Measurements from ENCODE around the gene ZNF182.
A peak's percentile ranks its signal among the peaks of the same experiment; 100 is the strongest.
"Not testable (repeated sequence)": the region's sequence is repeated elsewhere in the genome, so short reads cannot be mapped to it uniquely, and the experiment has no call there.

ZNF182 gene

GRCh38 chrX:48030237-48030636, 26.4 kb upstream of the ZNF182 start:
- Mint-ChIP-seq H3K4me1 (peaks cover 16% of the 10 kb centered on the region), H3K4me3 (no peak overlapping the region), H3K27ac (peak overlapping the region in 1 of 3 experiments; percentile 41), H3K27me3 (ENCODE audit: low read depth) (no peaks in the 10 kb centered on the region), H3K9me3 (peaks cover 20% of the 10 kb centered on the region), H3K36me3 (ENCODE audit: low read depth) (no peaks in the 10 kb centered on the region)
- no peak for TF ChIP-seq CTCF (IDR thresholded peaks at IDR 0.05; ENCODE audit: unreplicated experiment in 3 of 3)

DNA sequence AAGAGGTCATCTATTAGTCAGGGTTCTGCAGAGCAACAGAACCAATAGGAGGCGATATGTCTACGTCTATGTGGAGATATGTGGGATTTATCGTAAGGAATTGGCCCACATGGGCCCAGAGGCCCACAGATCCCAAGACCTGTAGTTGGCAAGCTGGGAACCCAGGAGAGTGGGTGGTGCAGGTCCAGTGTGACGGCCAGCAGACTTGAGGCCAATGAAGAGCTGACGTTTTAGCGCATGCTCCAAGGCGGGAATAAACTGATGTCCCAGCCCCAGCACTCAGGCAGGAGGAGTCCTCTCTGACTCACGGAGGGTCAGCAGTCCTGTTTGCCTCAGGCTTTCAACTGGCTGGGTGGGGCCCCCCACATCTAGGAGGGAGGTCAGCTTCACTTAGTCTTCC, 24.3 kb upstream of the ZNF182 start:
- H3K4me1 Mint-ChIP-seq: peaks cover 16% of the 10 kb centered on the region
- no peak overlapping the region for H3K27ac Mint-ChIP-seq
- H3K27me3 Mint-ChIP-seq (ENCODE audit: low read depth): no peaks in the 10 kb centered on the region
- no peak overlapping the region for H3K4me3 Mint-ChIP-seq
- peaks cover 15% of the 10 kb centered on the region for H3K9me3 Mint-ChIP-seq
- TF ChIP-seq CTCF (IDR thresholded peaks at IDR 0.05; ENCODE audit: unreplicated experiment in 3 of 3): no peak
- no peaks in the 10 kb centered on the region for H3K36me3 Mint-ChIP-seq (ENCODE audit: low read depth)

DNA sequence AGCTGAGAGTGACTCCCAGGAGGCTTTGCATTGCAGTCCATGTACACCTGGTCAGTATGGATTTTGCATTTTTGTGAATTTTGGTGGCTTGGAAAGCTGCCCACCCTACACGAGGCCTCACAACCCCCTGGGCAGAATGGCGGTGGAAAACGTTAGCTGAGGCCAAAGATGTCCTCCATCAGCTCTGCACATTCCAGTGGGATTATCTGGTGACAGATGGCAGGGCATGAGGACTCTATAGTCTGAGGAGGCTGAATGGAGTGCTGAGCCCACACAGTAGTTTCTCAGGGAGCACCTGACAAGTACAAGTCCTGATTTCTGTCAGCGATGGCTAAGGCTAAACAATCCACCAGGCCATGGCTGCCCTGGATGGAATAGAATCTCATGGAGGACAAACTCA, 23.8 kb upstream of the ZNF182 start:
- H3K36me3 Mint-ChIP-seq (ENCODE audit: low read depth); H3K9me3 Mint-ChIP-seq; H3K4me3 Mint-ChIP-seq; H3K27me3 Mint-ChIP-seq (ENCODE audit: low read depth): not testable (repeated sequence)
- peak overlapping the region in 1 of 3 experiments; percentile 48 for H3K27ac Mint-ChIP-seq
- peaks cover 16% of the 10 kb centered on the region for H3K4me1 Mint-ChIP-seq

- peaks cover 16% of the 10 kb centered on the region for H3K4me1 Mint-ChIP-seq
- no peaks in the 10 kb centered on the region for H3K27me3 Mint-ChIP-seq (ENCODE audit: low read depth)
- peak overlapping the region in 2 of 3 experiments; percentile 32 to 55 for H3K4me3 Mint-ChIP-seq
- H3K9me3 Mint-ChIP-seq: peaks cover 4% of the 10 kb centered on the region
- H3K36me3 Mint-ChIP-seq (ENCODE audit: low read depth): no peaks in the 10 kb centered on the region
- peak overlapping the region; percentile 63 to 70 (median 65) for H3K27ac Mint-ChIP-seq
- TF ChIP-seq CTCF (IDR thresholded peaks at IDR 0.05; ENCODE audit: unreplicated experiment in 3 of 3): peak; percentile 47 to 55 (median 53)
Measured at GRCh38 chrX:48025561-48025960, 21.8 kb upstream of the ZNF182 start.

DNA sequence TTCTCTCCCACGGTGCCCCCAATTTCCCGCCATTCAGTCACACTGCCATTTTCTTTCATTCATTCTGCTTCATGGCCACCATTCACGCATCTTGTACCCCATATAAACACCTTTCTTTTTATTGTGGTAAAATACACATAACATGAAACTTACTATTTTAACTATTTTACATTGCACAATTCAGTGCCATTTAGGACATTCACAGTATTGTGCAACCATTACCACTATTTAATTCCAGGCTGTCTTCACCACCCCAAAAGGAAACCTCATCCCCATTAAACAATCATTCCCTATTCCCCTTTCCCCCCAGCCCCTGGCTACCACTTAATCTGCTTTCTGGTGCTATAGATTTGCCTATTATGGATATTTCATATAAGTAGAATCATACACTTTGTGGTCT, 18.9 kb upstream of the ZNF182 start:
- Mint-ChIP-seq H3K36me3 (ENCODE audit: low read depth) (no peaks in the 10 kb centered on the region), H3K4me1 (peaks cover 16% of the 10 kb centered on the region), H3K27ac (peak overlapping the region; percentile 21 to 88 (median 71)), H3K27me3 (ENCODE audit: low read depth) (no peaks in the 10 kb centered on the region), H3K4me3 (peak overlapping the region; percentile 66 to 75 (median 67)), H3K9me3 (no peaks in the 10 kb centered on the region)
- no peak for TF ChIP-seq CTCF (IDR thresholded peaks at IDR 0.05; ENCODE audit: unreplicated experiment in 3 of 3)

DNA sequence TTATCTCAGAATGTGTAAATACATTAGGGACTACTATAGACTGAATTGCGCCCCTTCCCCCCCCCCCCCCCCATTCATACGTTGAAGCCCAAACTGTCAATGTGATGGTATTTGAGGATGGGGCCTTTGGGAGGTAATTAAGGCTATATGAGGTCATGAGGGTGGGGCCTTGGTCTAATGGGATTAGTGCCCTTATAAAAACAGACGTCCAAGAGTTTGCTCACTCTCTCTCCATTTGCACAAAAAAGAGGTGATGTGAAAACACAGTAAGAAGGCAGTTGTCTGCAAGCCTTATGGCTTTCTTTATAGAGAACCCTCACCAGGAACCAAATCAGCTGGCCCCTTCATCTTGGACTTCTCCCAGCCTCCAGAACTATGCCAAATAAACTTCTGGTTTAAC, 18.3 kb upstream of the ZNF182 start:
- TF ChIP-seq CTCF (IDR thresholded peaks at IDR 0.05; ENCODE audit: unreplicated experiment in 3 of 3): no peak
- Mint-ChIP-seq H3K9me3 (no peaks in the 10 kb centered on the region), H3K4me1 (peaks cover 12% of the 10 kb centered on the region), H3K27ac (peak overlapping the region in 2 of 3 experiments; percentile 100), H3K27me3 (ENCODE audit: low read depth) (no peaks in the 10 kb centered on the region), H3K36me3 (ENCODE audit: low read depth) (no peaks in the 10 kb centered on the region), H3K4me3 (no peak overlapping the region)

Data from nephron (organoid).